Subcutaneous abdominal adipose tissue (tissue), 5 donors: ENCODE results near the gene CEP131.

Source experiments
- H3K27ac ChIP-seq: one replicate; pipeline ENCODE4 v1.7.0; 2013; ENCODE audit warnings: low read depth, mild to moderate bottlenecking, inconsistent platforms, low read length, moderate library complexity
- H3K27me3 ChIP-seq, 5 donors: one replicate each; pipeline ENCODE4 v1.7.0; 2013; ENCODE audit warnings: low read length in 5 of 5, inconsistent platforms in 1 of 5; ENCODE audit not compliant: control insufficient read depth in 5 of 5, insufficient read depth in 4 of 5
- H3K36me3 ChIP-seq, 5 donors: one replicate each; pipeline ENCODE4 v1.7.0; 2013; ENCODE audit warnings: low read length in 5 of 5; ENCODE audit not compliant: control insufficient read depth in 5 of 5, insufficient read depth in 5 of 5
- H3K4me1 ChIP-seq, 5 donors: one replicate each; pipeline ENCODE4 v1.7.0; 2013; ENCODE audit warnings: low read length in 5 of 5, mild to moderate bottlenecking in 3 of 5, moderate library complexity in 1 of 5; ENCODE audit not compliant: control insufficient read depth in 5 of 5, insufficient read depth in 5 of 5
- H3K4me3 ChIP-seq, 5 donors: one replicate each; pipeline ENCODE4 v1.7.0; 2013; ENCODE audit warnings: low read length in 5 of 5, low read depth in 1 of 5
- H3K9ac ChIP-seq, 5 donors: one replicate each; pipeline ENCODE4 v1.7.0; 2013; ENCODE audit warnings: low read length in 5 of 5, mild to moderate bottlenecking in 4 of 5, moderate library complexity in 3 of 5
- H3K9me3 ChIP-seq, 5 donors: one replicate each; pipeline ENCODE4 v1.7.0; 2013; ENCODE audit warnings: low read length in 5 of 5; ENCODE audit not compliant: control insufficient read depth in 5 of 5
- donor health status: healthy.
- donor health status: healthy.
- donor health status: healthy.
- donor health status: healthy.
- donor health status: healthy.

Gene CEP131

DNA sequence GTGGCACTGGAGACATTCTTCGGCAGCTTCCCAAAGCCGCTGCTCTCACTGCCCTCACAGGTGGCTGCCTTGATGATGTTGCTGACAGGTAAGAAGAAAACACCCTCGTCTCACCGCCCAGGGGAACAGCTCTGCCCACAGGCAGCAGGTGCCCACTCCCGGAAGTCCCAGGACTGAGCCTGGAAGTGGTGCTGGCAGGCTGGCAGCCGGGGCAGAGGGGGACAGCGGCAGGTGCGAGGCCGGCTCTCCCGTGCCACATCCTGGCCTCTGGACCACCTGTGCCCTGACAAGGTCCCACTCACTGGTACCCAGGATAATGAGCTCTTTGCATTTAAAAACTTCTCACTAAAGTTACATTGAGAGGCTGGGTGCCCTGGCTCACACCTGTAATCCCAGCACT is 20.4 kb downstream of the CEP131 start:
- no peak overlapping the region for H3K27ac ChIP-seq
- peaks cover 0 to 29% (median 6%) of the 10 kb centered on the region in 5 donors for H3K4me1 ChIP-seq
- H3K36me3 ChIP-seq = peaks cover 0 to 36% (median 11%) of the 10 kb centered on the region in 5 donors
- H3K9ac ChIP-seq = no peak overlapping the region
- no peaks in the 10 kb centered on the region for H3K27me3 ChIP-seq
- H3K4me3 ChIP-seq = no peak overlapping the region
- no peaks in the 10 kb centered on the region for H3K9me3 ChIP-seq

DNA sequence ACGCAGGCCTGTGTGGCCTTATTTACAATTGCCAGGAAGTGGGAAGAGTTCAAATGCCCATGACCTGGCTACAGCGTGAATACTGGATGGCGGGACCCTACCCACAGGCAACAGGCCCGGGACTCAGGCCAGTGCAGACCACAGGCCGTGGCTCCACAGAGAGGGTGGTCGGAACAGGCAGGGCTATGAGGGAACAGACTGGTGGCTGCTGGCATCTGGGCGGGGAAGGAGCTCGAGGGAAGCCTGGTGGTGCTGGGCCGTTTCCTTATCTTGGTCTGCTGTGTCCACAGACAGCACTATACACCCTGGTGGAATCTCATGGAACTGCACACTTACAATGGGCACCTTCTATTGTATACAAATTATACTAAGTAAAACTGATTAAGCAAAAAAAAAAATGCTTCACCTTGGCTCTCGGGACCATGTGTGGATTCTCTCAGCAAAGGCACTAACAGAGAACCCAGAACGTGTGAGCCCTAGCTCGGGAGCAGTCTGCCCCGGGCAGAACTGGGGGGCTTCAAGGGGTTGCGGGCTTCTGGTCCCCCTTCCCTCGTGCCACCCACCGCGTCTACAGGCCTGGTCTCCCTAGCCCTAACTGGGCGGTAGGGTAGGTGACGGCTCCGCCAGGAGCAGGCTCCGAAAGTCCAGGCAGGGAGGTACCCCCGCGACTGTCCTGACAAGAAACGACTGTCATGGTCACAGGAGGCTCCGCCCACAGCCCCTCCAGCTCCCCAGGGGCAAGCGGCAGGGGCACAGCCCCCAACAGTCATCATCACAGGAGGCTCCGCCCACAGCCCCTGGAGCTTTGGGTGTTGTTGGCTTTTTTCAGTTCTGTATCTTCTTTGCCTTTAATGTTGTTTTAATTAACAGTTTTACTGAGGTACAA is 21.8 kb downstream of the CEP131 start:
- Histone ChIP-seq H3K36me3 (peaks cover 0 to 31% (median 9%) of the 10 kb centered on the region in 5 donors), H3K9ac (no peak overlapping the region), H3K4me3 (no peak overlapping the region), H3K27ac (no peak overlapping the region), H3K4me1 (peaks cover 0 to 39% (median 7%) of the 10 kb centered on the region in 5 donors), H3K27me3 (no peaks in the 10 kb centered on the region), H3K9me3 (no peaks in the 10 kb centered on the region)

DNA sequence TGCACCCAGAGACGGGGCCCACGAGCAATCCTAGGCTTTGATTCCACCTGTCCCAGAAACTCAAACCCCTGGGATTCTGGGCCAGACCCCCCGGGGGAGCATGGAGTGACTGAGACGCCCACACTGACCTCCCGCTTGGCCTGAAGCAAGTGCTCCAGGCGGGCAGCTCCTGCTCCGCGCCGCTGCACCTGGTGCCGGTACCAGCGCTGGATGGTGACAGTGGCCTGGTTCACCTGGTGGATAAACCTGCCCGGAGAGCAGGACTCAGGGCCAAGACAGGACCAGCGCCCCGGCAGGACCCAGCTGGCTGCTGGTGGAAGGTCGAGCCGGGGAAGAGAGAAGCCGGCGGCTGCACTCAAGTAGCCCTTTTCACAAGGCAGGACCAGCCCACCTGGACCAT is 22.6 kb downstream of the CEP131 start:
- Histone ChIP-seq H3K27ac (no peak overlapping the region), H3K4me3 (no peak overlapping the region), H3K9ac (no peak overlapping the region), H3K27me3 (no peaks in the 10 kb centered on the region), H3K36me3 (peaks cover 0 to 36% (median 9%) of the 10 kb centered on the region in 5 donors), H3K4me1 (peaks cover 0 to 39% (median 7%) of the 10 kb centered on the region in 5 donors), H3K9me3 (no peaks in the 10 kb centered on the region)

DNA sequence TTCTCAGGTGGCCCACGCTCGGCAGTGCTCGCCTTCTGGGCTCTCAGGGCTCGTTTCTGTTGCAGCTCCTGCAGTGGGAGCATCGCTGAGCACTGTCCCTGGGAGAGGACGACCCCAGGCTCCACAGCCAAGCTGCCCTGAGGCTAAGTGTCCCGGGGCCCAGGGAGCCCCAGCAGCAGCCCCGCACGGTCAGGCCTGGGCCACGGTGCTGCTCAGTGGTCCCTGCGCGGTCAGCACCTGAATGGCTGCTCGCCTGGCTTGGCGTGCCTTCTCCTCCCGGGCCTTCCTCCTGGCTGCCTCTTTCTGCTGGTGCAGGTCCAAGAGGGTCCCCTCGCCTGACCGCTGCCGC is 23.3 kb downstream of the CEP131 start:
- H3K4me3 ChIP-seq = no peak overlapping the region
- peaks cover 0 to 39% (median 7%) of the 10 kb centered on the region in 5 donors for H3K4me1 ChIP-seq
- peaks cover 0 to 40% (median 9%) of the 10 kb centered on the region in 5 donors for H3K36me3 ChIP-seq
- H3K27me3 ChIP-seq = no peaks in the 10 kb centered on the region
- no peak overlapping the region for H3K9ac ChIP-seq
- no peaks in the 10 kb centered on the region for H3K9me3 ChIP-seq
- no peak overlapping the region for H3K27ac ChIP-seq

DNA sequence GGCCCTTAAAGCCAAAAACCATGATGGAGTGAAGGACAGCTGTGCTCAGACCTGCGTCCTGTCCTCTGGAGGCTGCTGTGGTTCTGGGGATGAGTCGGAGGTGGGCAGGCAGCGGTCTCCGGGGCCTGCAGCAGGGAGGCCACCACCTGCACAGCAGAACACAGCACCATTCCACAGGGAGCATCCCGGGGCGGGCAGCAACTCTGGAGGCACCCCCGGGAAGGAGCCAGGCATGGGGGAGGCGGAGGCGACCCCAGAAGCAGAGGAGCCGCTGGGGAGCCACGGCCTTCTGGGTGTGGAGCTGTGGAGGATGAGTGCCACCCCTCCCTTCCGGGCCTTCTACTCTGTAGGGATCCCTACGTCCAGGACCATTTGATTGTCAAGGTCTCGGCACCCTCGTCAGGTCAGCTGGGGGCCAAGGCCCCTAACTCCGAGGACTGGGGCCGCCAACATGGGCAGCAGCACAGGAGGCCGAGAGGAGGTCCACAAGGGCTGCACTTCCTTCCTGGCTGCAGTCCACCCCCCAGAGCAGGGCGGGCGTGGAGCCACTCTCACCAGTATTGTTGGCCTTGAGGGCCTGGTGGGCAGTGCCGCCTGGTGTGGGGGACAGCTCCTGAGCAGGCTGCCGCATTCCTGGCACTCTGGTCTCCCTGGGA is 23.8 kb downstream of the CEP131 start:
- H3K9ac ChIP-seq = no peak overlapping the region
- no peaks in the 10 kb centered on the region for H3K9me3 ChIP-seq
- no peaks in the 10 kb centered on the region for H3K27me3 ChIP-seq
- H3K27ac ChIP-seq = no peak overlapping the region
- H3K4me3 ChIP-seq = no peak overlapping the region
- H3K4me1 ChIP-seq = peaks cover 0 to 39% (median 7%) of the 10 kb centered on the region in 5 donors
- H3K36me3 ChIP-seq = peaks cover 0 to 39% (median 9%) of the 10 kb centered on the region in 5 donors

DNA sequence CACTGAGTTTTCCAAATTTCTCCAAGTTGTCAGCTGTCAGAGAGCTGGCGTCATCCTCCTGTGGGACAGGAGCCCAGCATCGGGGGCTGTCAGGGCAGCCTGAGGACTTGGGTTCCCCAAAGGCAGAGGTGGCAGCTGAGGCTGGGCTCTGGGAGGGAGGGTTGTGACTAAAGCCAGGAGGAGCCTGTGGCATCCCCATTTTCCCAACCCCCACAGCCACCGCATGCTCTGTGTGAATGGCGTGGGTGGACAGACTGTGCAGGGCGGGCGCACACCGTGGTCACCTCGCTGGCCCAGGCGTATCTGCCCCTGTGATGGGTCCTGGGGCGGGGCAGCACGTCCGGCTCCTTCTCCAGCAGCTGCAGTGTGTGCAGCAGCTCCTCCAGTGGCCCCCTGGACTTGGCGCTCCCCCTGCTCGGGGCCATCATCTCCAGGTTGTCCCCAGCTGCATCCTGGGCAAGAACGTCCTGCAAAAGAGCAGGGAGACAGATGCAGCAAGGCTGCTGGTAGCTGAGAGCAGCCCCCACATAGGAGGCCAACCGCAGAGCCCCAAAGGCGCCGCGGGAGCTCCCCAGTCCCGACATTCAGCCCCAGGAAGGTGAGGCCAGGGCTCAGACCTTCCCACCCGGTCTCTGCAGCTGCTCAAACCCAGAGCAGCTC is 24.8 kb downstream of the CEP131 start:
- H3K9me3 ChIP-seq = no peaks in the 10 kb centered on the region
- peaks cover 0 to 43% (median 11%) of the 10 kb centered on the region in 5 donors for H3K4me1 ChIP-seq
- no peak overlapping the region for H3K27ac ChIP-seq
- H3K36me3 ChIP-seq = peaks cover 0 to 29% (median 8%) of the 10 kb centered on the region in 5 donors
- no peaks in the 10 kb centered on the region for H3K27me3 ChIP-seq
- no peak overlapping the region for H3K9ac ChIP-seq
- H3K4me3 ChIP-seq = no peak overlapping the region

DNA sequence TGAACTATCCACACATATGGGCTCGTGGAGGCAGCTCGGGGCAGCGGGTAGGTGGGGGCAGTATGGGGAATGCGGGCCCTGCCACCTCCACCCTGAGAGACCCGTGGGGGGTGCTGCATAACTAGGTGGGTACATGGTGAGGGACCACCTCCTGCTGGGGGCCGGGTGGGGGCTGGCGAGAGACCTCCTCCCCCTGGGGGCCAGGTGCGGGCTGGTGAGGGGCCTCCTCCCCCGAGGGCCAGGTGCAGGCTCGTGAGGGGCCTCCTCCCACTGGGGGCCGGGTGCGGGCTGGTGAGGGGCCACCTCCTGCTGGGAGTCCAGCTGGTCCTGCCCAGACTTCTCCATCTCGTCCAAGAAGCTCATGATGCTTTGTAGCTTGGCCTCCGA is 25.4 kb downstream of the CEP131 start:
- H3K27ac ChIP-seq = no peak overlapping the region
- H3K9me3 ChIP-seq = no peaks in the 10 kb centered on the region
- H3K4me1 ChIP-seq = peaks cover 0 to 43% (median 14%) of the 10 kb centered on the region in 5 donors
- no peak overlapping the region for H3K9ac ChIP-seq
- H3K4me3 ChIP-seq = peak overlapping the region in 1 of 5 donors; percentile 34
- peaks cover 0 to 28% (median 8%) of the 10 kb centered on the region in 5 donors for H3K36me3 ChIP-seq
- H3K27me3 ChIP-seq = no peaks in the 10 kb centered on the region

DNA sequence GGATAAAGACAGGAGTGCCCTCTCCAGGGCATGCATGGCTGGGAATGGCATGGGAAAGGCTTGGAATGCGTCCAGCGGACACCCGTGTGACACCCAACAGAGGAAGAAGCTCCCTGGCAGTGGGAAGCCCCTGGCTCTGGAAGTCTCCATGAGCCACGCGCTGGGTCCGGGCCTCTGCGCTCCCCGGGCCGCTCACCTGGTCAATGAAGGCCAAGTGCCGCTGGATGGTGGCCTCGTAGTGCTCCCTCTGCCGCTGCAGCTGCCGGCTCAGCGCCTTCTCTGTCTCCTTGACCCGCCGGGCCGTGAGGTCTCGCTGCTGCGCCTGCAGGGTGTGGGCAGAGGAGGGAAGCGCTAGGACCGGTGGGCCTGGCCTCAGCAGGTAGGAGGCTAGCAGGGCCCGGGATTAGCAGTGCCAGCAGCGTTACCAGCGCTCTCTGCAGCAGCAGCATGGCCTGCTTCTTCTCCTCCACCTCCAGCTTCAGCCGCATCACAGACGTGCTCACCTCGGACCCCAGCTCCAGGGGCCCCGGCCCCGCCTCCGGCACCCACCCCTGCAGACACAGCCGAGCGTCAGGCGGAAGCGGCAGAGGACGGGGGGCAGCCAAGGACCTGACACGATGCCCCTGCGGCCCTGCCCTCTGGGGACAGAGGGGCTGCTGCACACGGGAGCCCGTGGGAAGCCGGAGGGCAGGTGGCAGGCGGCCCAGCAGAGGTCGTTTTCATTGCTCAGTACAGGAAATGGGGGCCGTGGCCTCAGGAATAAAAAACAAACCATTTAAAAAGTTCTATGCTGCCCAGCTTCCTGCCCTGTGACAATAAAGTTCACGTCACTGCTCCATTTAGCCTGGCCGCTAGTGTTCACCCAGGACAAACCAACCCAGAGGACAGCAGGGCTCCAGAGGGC is 26.0 kb downstream of the CEP131 start:
- peak overlapping the region in 1 of 5 donors; percentile 34 for H3K4me3 ChIP-seq
- peaks cover 0 to 43% (median 14%) of the 10 kb centered on the region in 5 donors for H3K4me1 ChIP-seq
- no peaks in the 10 kb centered on the region for H3K27me3 ChIP-seq
- no peak overlapping the region for H3K27ac ChIP-seq
- no peaks in the 10 kb centered on the region for H3K9me3 ChIP-seq
- H3K36me3 ChIP-seq = peaks cover 0 to 28% (median 8%) of the 10 kb centered on the region in 5 donors
- no peak overlapping the region for H3K9ac ChIP-seq

DNA sequence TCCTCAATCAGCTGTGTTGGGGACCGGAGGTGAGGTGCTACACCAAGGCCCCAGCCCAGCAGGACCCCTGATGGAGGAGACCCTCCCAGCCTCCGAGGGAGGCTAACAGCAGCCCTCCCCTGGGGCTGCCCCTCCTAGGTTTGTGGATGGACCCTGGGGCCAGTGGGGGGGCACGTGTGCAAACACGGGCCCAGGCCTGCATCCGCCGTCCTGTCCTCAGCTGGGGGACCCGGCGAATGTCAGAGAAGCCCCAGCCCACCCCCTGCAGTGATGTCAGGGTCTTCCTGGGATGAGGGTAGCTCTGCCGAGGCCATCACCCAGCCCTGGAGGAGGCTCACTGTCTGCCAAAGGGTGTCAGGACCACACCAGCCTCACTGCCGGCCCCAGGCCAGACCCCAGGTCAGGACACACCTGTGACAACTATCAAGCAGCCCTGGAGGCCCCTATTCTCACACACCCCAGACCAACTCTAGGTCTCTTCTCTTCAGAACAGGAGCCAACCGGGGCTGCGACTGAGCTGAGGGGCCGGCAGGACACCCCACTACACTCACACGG is 26.7 kb downstream of the CEP131 start:
- no peak overlapping the region for H3K27ac ChIP-seq
- H3K36me3 ChIP-seq = peaks cover 0 to 28% (median 8%) of the 10 kb centered on the region in 5 donors

More for the DNA sequence above, 26.7 kb downstream of the CEP131 start:
- Histone ChIP-seq H3K4me1 (peaks cover 0 to 41% (median 14%) of the 10 kb centered on the region in 5 donors), H3K27me3 (no peaks in the 10 kb centered on the region), H3K9me3 (no peaks in the 10 kb centered on the region), H3K9ac (no peak overlapping the region), H3K4me3 (no peak overlapping the region)
